ENCODE measurements around the gene ZNF91. TPM values are rescaled to one million over a fixed set of nuclear protein-coding genes. Genes with fewer than 3 reads are reported as not detected.
"Not testable (repeated sequence)": the region's sequence is repeated elsewhere in the genome, so short reads cannot be mapped to it uniquely, and the experiment has no call there.

Gene ZNF91
- total RNA-seq, 1 donor from 2014 or later, result 256 TPM

- not testable (repeated sequence) for DNase-seq (ENCODE audit: low spot score)
Observed at GRCh38 chr19:23318941-23319340, 76.3 kb downstream of the ZNF91 start.

- no peak for DNase-seq (ENCODE audit: low spot score)
Observed at GRCh38 chr19:23318143-23318542, 77.1 kb downstream of the ZNF91 start.

GRCh38 chr19:23315286-23315685 is 80.0 kb downstream of the ZNF91 start:
- DNase-seq (ENCODE audit: low spot score), result no peak

- DNase-seq (ENCODE audit: low spot score), result no peak
Observed at GRCh38 chr19:23314505-23315251, 80.6 kb downstream of the ZNF91 start.

- DNase-seq (ENCODE audit: low spot score), result no peak
Observed at GRCh38 chr19:23313196-23313595, 82.1 kb downstream of the ZNF91 start.

- no peak for DNase-seq (ENCODE audit: low spot score)
Observed at GRCh38 chr19:23312515-23312914, 82.8 kb downstream of the ZNF91 start.

GRCh38 chr19:23311551-23311950 is 83.7 kb downstream of the ZNF91 start:
- no peak for DNase-seq (ENCODE audit: low spot score)

GRCh38 chr19:23310729-23311211 is 84.5 kb downstream of the ZNF91 start:
- DNase-seq (ENCODE audit: low spot score), result no peak

- DNase-seq (ENCODE audit: low spot score), result no peak
Observed at GRCh38 chr19:23309926-23310325, 85.3 kb downstream of the ZNF91 start.

GRCh38 chr19:23305555-23305954 is 89.7 kb downstream of the ZNF91 start:
- no peak for DNase-seq (ENCODE audit: low spot score)

GRCh38 chr19:23304238-23304637 is 91.0 kb downstream of the ZNF91 start:
- DNase-seq (ENCODE audit: low spot score), result no peak

GRCh38 chr19:23294141-23294540 is 101.1 kb downstream of the ZNF91 start:
- no peak for DNase-seq (ENCODE audit: low spot score)

- DNase-seq (ENCODE audit: low spot score), result not testable (repeated sequence)
Observed at GRCh38 chr19:23289966-23290365, 105.3 kb downstream of the ZNF91 start.

Other genes with a start within 250 kb of the ZNF91 start
- gene ZNF724, start 145.1 kb downstream of the ZNF91 start, total RNA-seq, result 3.4 TPM

All from ureter (tissue), 1 donor.